ENCODE measurements around the gene HOXA13. TPM values are rescaled to one million over a fixed set of nuclear protein-coding genes. Genes with fewer than 3 reads are reported as not detected.

Gene HOXA13
- polyA plus RNA-seq, 1 donor from 2014 or later, result not detected

DNA sequence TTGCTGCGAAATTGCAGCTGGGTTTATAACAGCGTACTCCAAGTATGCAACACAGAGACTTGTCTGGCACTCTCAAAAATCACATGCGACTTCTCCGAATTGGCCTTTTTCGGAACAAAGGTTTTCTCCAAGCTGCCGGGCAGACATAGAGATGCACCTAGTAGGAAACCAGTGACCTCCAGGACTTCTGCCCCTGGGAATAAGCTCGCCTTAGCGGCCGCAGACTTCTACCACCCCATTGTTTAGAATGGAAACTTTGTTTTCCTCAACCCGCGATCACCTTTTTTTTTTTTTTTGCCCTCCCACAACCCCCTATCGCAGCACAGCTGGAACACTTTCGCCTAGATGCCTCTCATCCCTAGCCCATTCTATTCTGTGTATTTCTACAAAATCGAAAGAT, 20.9 kb downstream of the HOXA13 start:
- peaks cover 4 to 12% (median 8%) of the 10 kb centered on the region in 3 donors for H3K4me1 Mint-ChIP-seq
- H3K4me3 Mint-ChIP-seq, result no peak overlapping the region
- H3K27ac Mint-ChIP-seq, result peak overlapping the region in 2 of 3 donors; percentile 67 to 88
- peaks cover 42% of the 10 kb centered on the region for H3K27me3 Mint-ChIP-seq
- H3K9me3 Mint-ChIP-seq, result peaks cover 0 to 4% (median 0%) of the 10 kb centered on the region in 3 donors
- no peaks in the 10 kb centered on the region for H3K36me3 Mint-ChIP-seq

DNA sequence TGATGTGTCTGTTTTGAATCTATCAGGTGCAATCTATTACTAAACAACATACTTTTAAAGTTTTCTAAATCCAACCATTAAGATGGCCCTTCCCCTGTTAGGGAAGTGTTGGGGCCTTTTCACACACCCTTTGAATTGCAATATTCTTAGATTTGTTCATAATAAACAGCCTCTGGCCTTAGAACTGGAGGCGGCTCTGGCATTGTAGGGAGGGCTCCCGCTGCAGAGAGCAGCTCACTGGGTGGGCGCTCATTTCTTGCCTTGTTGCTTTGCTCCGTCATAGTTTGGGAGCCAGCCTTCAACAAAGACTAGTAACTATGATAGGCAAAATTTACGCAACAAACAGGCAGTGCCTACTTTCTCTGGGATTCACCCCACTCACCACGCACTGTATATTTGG, 21.5 kb downstream of the HOXA13 start:
- Mint-ChIP-seq H3K27me3 (peaks cover 39% of the 10 kb centered on the region), H3K9me3 (peaks cover 0 to 4% (median 0%) of the 10 kb centered on the region in 3 donors), H3K27ac (peak overlapping the region in 2 of 3 donors; percentile 61 to 95), H3K36me3 (no peaks in the 10 kb centered on the region), H3K4me1 (peaks cover 1 to 8% (median 8%) of the 10 kb centered on the region in 3 donors), H3K4me3 (peak overlapping the region in 1 of 4 donors; percentile 81)

DNA sequence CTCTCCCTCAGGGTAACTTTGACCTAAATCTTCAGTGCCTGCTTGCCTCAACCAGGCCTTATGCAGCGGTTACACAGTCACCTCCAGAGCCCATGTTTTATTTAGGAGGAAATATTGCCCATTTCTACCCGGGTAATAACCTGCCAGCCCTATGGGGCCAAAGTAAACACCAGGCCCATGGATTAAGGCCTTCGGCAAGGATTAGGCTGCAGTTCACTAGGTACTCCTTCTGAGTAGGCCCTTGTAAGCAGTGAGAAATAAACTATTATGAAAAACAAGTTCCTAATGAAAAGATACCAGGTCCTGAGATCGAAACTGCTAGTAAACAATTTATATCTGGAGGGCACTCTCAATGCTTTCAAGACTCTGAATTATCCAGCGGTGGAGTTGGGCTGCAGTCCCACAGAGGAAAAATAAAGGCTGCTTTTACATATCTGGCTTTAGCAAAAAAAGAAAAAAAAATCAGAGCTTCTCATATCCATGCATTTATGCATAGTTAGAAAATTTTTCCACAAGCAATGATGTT, 22.0 kb downstream of the HOXA13 start:
- peaks cover 0 to 4% (median 0%) of the 10 kb centered on the region in 3 donors for H3K9me3 Mint-ChIP-seq
- peaks cover 1 to 8% (median 8%) of the 10 kb centered on the region in 3 donors for H3K4me1 Mint-ChIP-seq
- H3K27me3 Mint-ChIP-seq, result peaks cover 38% of the 10 kb centered on the region
- no peaks in the 10 kb centered on the region for H3K36me3 Mint-ChIP-seq
- peak overlapping the region in 1 of 4 donors; percentile 81 for H3K4me3 Mint-ChIP-seq
- peak overlapping the region in 2 of 3 donors; percentile 6 to 95 for H3K27ac Mint-ChIP-seq

DNA sequence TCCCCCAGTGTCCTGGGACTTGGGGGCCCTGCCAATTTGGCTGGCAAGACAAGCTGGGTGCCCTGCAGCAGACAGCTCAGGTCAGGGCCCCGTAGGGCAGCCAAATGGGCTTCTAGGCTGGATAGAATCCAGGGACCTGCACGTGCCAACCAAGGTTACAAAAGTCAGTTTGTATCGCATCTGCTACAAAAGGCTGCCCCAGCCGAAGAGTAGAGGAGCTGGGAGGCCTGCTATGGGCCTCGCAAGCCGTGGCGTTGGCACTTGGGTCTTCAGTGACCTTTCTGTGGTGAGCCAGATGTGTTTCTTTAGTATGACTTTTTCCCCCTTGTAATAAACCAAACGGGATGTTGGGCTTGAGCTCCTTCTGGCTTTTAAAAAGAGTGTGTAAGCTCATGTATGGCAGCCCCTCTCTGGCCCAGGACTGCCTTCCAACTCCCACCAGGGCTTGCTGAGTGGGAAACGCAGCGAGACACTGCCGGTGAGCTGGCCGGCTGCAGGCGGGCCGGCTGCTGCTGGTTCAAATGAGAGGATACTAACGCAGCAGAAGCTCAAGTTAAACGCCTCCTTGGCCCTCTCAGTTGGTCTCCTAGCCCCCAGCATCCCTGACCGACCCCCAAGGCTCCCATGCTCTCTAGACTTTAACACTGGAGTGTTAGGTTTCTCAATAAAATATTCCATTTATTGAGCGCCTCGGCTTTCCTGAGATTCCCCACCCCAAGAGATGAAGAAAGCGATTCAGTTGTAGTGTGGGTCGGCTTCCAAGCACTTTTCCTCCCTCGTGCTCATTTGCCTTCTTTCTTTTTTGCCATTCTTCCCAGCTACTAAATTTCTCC, 22.7 kb downstream of the HOXA13 start:
- H3K27me3 Mint-ChIP-seq, result peaks cover 37% of the 10 kb centered on the region
- H3K4me3 Mint-ChIP-seq, result peak overlapping the region in 1 of 4 donors; percentile 81

DNA sequence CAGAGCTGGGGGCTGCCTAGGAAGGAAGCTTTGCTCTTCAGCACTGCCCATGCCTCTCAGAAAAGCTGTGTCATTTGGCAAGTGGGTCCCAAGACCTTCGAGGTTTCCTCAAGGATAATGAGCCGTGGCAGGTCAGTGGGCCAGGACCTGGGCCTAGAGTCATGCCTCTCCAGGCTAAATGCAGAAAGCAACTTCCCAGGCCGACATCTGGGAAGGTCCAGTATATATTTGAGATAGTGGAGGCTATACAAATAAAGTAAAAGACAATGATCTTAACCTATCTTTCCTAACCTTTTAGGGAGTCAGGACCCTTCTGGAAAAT, 23.4 kb downstream of the HOXA13 start:
- peak overlapping the region in 1 of 3 donors; percentile 94 for H3K27ac Mint-ChIP-seq
- H3K4me1 Mint-ChIP-seq, result peaks cover 8 to 17% (median 14%) of the 10 kb centered on the region in 3 donors
- peak overlapping the region in 1 of 4 donors; percentile 50 for H3K4me3 Mint-ChIP-seq
- H3K9me3 Mint-ChIP-seq, result peaks cover 0 to 7% (median 0%) of the 10 kb centered on the region in 3 donors
- peaks cover 2% of the 10 kb centered on the region for H3K36me3 Mint-ChIP-seq
- peaks cover 44% of the 10 kb centered on the region for H3K27me3 Mint-ChIP-seq

More for the DNA sequence above, 22.7 kb downstream of the HOXA13 start:
- Mint-ChIP-seq H3K4me1 (peaks cover 4 to 10% (median 10%) of the 10 kb centered on the region in 3 donors), H3K9me3 (peaks cover 0 to 4% (median 0%) of the 10 kb centered on the region in 3 donors), H3K27ac (peak overlapping the region in 1 of 3 donors; percentile 95), H3K36me3 (no peaks in the 10 kb centered on the region)

DNA sequence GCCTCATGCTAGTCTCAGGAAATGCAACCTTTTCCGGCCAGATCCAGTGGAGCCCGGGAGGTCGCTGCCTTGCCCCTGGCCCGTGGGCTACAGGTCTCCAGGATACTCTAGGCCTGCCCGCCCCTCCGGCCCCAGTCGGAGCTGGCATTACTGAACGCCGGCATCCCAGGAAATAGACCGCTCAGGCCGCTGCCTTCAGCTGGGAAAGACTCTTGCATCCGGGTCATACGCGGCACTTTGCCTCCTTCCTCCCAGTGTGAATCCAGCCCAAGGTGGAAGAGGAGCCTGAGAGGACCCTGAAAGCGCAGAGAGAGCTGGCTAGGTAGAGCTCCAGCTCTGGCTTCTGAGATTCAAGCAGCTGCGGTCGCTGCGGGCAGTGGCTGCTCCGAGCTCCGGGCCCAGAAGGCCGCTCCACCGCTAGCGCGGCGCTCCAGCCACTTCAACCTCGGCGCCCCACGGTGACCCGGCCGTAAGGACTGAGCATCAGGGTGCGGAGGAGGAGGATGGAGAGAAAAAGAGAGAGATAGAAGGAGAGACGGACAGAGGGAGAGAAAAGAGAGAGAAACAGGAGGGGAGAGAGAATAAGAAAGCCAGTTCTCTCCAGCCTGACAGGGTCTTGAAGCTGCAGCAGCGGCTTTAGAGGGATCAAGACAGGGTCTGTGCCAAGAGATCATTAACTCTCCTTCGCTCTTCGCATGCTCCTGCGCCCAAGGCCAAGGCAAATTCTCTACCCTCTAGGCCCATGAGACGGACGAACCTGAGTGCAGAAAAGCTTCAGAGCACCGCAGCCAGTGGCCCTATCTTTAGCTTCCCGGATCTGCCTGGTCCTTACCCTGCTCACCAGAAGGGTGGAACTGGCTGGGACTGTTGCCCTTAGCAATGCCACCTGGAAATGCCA, 24.0 kb downstream of the HOXA13 start:
- peaks cover 44% of the 10 kb centered on the region for H3K27me3 Mint-ChIP-seq

DNA sequence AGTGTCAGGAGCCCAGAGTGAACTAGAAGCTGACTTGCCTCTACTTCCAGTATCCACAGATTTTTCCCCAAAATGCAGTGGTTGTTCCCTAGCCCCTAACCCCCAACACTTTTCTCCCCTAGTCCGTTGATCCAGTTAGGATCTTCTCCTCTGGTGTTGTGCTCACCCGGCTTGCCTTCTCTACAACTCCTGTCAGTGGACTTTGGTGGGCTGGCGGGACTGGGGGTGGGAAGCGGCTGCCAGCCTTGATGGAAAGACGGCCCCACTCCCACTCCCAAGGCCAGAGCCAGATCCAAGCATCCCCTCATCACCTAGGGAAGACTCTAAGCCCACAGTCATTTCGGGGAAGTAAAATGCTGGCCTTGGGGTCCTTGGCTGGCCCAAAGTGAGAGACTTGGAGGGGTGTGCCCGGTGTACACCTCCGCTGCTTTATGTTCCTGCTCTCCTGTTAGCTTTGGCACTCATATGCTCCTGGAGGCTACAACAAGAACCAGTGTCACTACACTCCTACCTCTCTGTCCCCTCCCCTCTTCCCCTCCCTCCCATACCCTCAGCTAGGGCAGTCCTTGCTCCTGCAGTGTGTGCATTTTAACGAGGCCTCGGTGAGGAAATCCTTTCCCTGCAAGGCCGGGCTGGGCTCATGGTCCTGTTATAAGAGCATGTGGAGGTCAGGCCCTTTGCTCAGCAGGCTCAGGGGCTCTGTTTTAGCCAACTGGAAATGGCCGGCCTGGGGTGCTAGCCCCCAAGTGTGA, 24.8 kb downstream of the HOXA13 start:
- Mint-ChIP-seq H3K4me3 (peak overlapping the region in 3 of 4 donors; percentile 52 to 75 (median 58)), H3K4me1 (peaks cover 8 to 20% (median 11%) of the 10 kb centered on the region in 3 donors), H3K36me3 (peaks cover 2% of the 10 kb centered on the region), H3K27me3 (peaks cover 41% of the 10 kb centered on the region), H3K9me3 (peaks cover 0 to 5% (median 0%) of the 10 kb centered on the region in 3 donors), H3K27ac (peak overlapping the region; percentile 86 to 94 (median 93))

More for the DNA sequence above, 24.0 kb downstream of the HOXA13 start:
- H3K4me3 Mint-ChIP-seq, result peak overlapping the region in 1 of 4 donors; percentile 50
- peaks cover 8 to 20% (median 14%) of the 10 kb centered on the region in 3 donors for H3K4me1 Mint-ChIP-seq
- H3K36me3 Mint-ChIP-seq, result peaks cover 2% of the 10 kb centered on the region
- H3K27ac Mint-ChIP-seq, result peak overlapping the region in 1 of 3 donors; percentile 94
- peaks cover 0 to 7% (median 0%) of the 10 kb centered on the region in 3 donors for H3K9me3 Mint-ChIP-seq

DNA sequence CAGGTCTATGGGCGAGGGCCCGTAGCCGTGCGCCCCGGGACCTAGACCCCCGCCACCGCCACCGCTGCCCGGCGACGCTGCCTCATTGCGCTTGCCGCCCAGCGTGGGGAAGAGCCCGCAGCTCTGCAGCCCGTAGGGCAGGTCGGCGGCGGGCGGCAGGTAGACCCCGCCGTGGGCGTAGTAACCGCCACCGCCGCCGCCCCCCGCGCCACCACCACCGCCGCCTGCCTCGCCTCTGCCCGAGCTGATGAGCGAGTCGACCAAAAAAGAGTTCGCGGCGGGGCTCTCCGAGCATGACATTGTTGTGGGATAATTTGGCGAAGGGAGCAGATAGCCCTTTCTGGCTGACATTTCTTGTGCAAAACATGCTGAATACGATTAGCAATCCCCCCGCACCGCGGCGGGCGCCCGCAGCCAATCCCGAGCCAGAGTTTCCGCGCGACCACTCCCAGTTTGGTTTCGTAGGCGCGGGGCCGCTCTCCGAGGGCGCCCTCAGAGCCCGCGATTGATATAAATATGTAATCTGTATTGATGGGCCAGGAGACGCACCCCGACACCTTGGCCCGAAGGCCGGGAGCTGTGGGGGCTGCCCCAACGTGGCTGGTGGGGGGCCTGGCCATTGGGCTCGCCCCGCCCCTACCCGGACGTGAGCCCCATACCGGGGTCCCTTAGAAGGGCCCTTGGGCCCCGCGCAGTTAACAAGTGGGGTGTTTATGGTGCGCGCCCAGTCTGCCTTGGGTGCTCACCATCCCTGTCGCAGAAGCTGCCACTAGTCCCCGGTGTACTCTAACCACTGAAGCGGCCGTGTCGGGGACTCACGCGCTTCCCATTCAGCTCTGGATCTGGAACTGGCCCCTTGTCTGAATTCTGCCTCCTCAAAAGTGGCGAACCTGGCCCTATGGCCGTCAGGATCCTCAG, 25.7 kb downstream of the HOXA13 start, which contains the start of gene HOXA10:
HOXA10 (minus strand) TSS at position 365 of the 918 bp plus-strand sequence; CDS start at position 351, 14 bp downstream.
- H3K4me1 Mint-ChIP-seq, result peaks cover 7 to 20% (median 7%) of the 10 kb centered on the region in 3 donors
- peaks cover 34% of the 10 kb centered on the region for H3K27me3 Mint-ChIP-seq
- peak within 1 kb of the TSS; percentile 86 to 98 (median 93) for H3K27ac Mint-ChIP-seq
- H3K36me3 Mint-ChIP-seq, result peaks cover 2% of the 10 kb centered on the region
- peaks cover 0 to 5% (median 0%) of the 10 kb centered on the region in 3 donors for H3K9me3 Mint-ChIP-seq
- peak within 1 kb of the TSS; percentile 54 to 75 (median 63) for H3K4me3 Mint-ChIP-seq

DNA sequence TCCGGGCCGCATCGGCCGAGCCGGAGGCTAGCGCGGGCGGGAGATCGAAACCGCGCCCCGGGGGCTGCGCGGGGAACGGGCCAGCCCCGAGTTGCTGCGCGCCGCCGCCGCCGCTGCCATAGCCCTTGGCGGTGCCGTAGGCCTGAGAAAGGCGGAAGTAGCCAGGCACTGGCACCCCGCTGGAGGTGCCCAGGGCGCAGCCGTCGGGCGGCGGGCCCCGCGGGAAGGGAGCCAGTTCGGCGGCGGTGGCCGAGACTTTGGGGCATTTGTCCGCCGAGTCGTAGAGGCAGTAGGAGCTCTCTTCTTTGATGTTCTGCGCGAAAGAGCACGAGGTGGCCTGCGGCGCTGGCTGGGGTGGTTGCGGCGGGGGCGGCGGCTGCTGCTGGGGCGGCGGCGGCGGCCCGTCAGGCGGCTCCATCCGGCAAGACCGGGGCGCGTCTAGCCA, 26.4 kb downstream of the HOXA13 start:
- Mint-ChIP-seq H3K36me3 (peaks cover 2% of the 10 kb centered on the region), H3K27ac (peak overlapping the region in 1 of 3 donors; percentile 92), H3K9me3 (peaks cover 0 to 8% (median 0%) of the 10 kb centered on the region in 3 donors), H3K4me3 (peak overlapping the region in 2 of 4 donors; percentile 45 to 54), H3K4me1 (peaks cover 7 to 20% (median 10%) of the 10 kb centered on the region in 3 donors), H3K27me3 (peaks cover 40% of the 10 kb centered on the region)

DNA sequence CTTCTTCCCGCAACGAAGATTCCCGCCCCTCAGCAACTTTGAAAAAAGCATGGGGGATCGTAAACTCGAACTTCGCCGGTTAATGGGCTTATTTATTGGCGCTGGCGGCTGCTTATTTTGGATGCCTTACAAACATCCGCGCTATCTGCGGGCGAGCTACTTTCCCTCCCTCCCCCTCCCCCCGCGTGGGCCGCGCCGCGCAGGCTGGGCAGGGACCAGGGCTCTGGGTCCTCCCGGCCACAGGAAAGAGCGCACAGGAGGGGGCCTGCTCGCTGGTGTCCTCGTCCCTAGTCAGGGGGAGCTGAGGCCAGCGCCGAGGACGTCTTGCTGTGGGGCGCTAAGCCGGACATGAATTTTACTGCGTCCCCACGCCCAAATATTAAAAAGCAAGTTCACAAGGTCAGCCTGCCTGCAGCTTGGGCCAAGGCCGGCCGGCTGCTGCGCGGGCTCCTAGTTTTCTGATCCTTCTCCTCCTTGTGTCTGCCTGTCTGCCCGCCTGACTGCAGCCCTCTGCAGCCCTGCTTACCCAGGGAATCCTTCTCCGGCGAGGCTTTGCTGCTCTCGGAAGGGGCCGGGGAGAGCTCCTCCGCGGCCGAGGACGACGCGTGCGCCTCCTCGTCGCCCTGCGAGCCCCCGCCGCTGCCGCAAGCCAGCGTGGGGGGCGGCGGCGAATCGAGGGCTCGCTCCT, 26.9 kb downstream of the HOXA13 start:
- H3K4me1 Mint-ChIP-seq, result peaks cover 7 to 16% (median 10%) of the 10 kb centered on the region in 3 donors
- peak overlapping the region in 2 of 4 donors; percentile 45 to 86 for H3K4me3 Mint-ChIP-seq
- peaks cover 44% of the 10 kb centered on the region for H3K27me3 Mint-ChIP-seq
- peaks cover 2% of the 10 kb centered on the region for H3K36me3 Mint-ChIP-seq
- peak overlapping the region in 2 of 3 donors; percentile 92 to 98 for H3K27ac Mint-ChIP-seq
- peaks cover 0 to 8% (median 0%) of the 10 kb centered on the region in 3 donors for H3K9me3 Mint-ChIP-seq

DNA sequence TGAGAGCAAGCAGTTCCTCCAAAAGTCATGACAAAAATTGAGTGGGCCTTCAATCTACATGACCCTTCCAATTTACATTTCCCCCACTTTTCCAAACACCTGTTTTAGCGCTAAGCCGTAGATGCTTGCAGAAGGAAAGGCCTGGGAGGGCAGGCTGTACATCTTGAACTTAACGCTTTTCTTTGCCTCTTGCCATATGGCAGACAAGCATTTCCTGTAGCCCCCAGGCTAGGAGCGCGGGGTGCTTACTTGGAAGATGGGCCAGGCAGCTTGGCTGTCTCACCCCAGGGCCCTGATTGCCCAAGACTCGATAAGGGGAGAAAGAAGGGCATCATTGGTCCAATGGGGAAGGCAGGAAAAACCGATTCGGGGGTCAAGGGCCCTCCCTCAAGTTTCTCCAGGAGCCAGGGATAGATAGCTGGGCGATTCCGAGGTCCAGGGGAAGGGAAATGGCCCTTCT, 27.5 kb downstream of the HOXA13 start:
- H3K4me3 Mint-ChIP-seq, result peak overlapping the region in 3 of 4 donors; percentile 60 to 86 (median 85)
- H3K27me3 Mint-ChIP-seq, result peaks cover 49% of the 10 kb centered on the region
- H3K27ac Mint-ChIP-seq, result peak overlapping the region; percentile 92 to 98 (median 96)
- peaks cover 0 to 8% (median 0%) of the 10 kb centered on the region in 3 donors for H3K9me3 Mint-ChIP-seq
- H3K4me1 Mint-ChIP-seq, result peaks cover 7 to 12% (median 10%) of the 10 kb centered on the region in 3 donors
- H3K36me3 Mint-ChIP-seq, result peaks cover 2% of the 10 kb centered on the region

DNA sequence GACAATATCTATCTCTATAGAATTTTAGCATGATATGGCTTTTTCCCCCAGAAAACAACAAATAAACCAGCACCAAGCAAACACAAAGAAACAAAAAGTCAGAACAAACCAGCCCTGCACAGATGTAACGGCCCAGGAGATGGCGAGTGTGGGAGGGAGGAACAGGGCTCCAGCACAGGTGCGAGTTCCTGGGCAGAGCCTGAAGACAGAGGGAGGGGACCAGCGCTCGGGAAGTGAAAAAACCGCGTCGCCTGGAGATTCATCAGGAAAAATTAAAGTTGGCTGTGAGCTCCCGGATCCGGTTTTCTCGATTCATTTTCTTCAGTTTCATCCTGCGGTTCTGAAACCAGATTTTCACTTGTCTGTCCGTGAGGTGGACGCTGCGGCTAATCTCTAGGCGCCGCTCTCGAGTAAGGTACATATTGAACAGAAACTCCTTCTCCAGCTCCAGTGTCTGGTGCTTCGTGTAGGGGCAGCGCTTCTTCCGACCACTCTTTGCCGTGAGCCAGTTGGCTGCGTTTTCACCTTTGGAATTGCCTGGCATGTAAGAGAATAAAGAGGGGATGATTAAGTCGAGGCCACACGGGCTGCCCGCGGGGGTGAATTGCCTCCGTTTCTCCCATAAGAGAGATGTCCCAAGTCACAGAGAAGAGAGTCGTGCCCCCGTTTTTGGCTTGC, 28.1 kb downstream of the HOXA13 start:
- Mint-ChIP-seq H3K4me1 (peaks cover 7 to 12% (median 10%) of the 10 kb centered on the region in 3 donors), H3K9me3 (peaks cover 0 to 10% (median 0%) of the 10 kb centered on the region in 3 donors), H3K27me3 (peaks cover 52% of the 10 kb centered on the region), H3K4me3 (peak overlapping the region; percentile 51 to 91 (median 73)), H3K27ac (peak overlapping the region; percentile 92 to 98 (median 96)), H3K36me3 (peaks cover 2% of the 10 kb centered on the region)
